SK-N-SH (cell line): ENCODE measurements around the gene DGKK. TPM values are rescaled to one million over a fixed set of nuclear protein-coding genes. Genes with fewer than 3 reads are reported as not detected.

Source experiments
- CTCF ChIA-PET: fragments of 300-600, 350-600 bp; formaldehyde crosslinking; extraction: SDS; loops from one replicate; lab custom pipeline; 2021; lab: Yijun Ruan, JAX
- POLR2A ChIA-PET: fragments of 350-600 bp; sonication (Branson Sonifier 250); formaldehyde crosslinking; extraction: SDS; loops from one replicate; lab custom pipeline; 2020; ENCODE audit warnings: antibody characterized with exemption, inconsistent platforms; lab: Yijun Ruan, JAX
- DNase-seq: peaks from one replicate; pipeline ENCODE4 v3.0.0; 2012
- H2AFZ ChIP-seq: fragments of 200-600 bp; sonication (generic); 2 replicates; pipeline ENCODE4 v1.8.1; 2016; ENCODE audit warnings: antibody characterized with exemption, mild to moderate bottlenecking, low read depth
- H3F3A ChIP-seq: fragments of 200-600 bp; sonication (generic); replicated peaks from 2 replicates; pipeline ENCODE3; 2016; ENCODE audit warnings: antibody characterized with exemption, mild to moderate bottlenecking; ENCODE audit not compliant: insufficient read depth
- H3K27ac ChIP-seq, 2 experiments: fragments of 200-500 bp in 1 of 2; fragments of 200-600 bp in 1 of 2; sonication (Bioruptor generic) in 1 of 2; sonication (generic), shearing (Covaris generic) in 1 of 2; 2 replicates each; pipeline versions ENCODE4 v1.5.1 to v1.6.1; 2014 to 2016; ENCODE audit warnings: low read depth in 2 of 2, inconsistent platforms in 1 of 2, low read length in 1 of 2, mild to moderate bottlenecking in 1 of 2, mixed read lengths in 1 of 2
- H3K27me3 ChIP-seq: fragments of 200-600 bp; sonication (generic), shearing (Covaris generic); 2 replicates; pipeline ENCODE4 v1.6.1; 2016; ENCODE audit warnings: mixed run types; ENCODE audit not compliant: insufficient read depth
- H3K36me3 ChIP-seq, 2 experiments: fragments of 200-500 bp in 1 of 2; fragments of 200-600 bp in 1 of 2; sonication (Bioruptor generic) in 1 of 2; sonication (generic) in 1 of 2; replicated peaks in 1 of 2; 2 replicates each; pipeline versions ENCODE3 to v1.5.1; 2014 to 2016; ENCODE audit warnings: low read length in 1 of 2, mild to moderate bottlenecking in 1 of 2; ENCODE audit not compliant: insufficient read depth in 2 of 2, control insufficient read depth in 1 of 2
- H3K4me1 ChIP-seq, 2 experiments: fragments of 200-500 bp in 1 of 2; fragments of 200-600 bp in 1 of 2; sonication (Bioruptor generic) in 1 of 2; sonication (generic), shearing (Covaris generic) in 1 of 2; 2 replicates each; pipeline versions ENCODE4 v1.5.1 to v1.6.1; 2014 to 2016; ENCODE audit warnings: low read depth in 1 of 2, low read length in 1 of 2, mixed run types in 1 of 2; ENCODE audit not compliant: insufficient read depth in 2 of 2, control insufficient read depth in 1 of 2
- H3K4me2 ChIP-seq: fragments of 200-600 bp; sonication (generic), shearing (Covaris generic); 2 replicates; pipeline ENCODE4 v1.6.1; 2017; ENCODE audit warnings: mixed run types
- H3K4me3 ChIP-seq, 2 experiments: fragments of 200-500 bp in 1 of 2; fragments of 200-600 bp in 1 of 2; sonication (Bioruptor generic) in 1 of 2; sonication (generic), shearing (Covaris generic) in 1 of 2; 2 replicates each; pipeline versions ENCODE4 v1.5.1 to v1.8.1; 2014 to 2016; ENCODE audit warnings: low read depth in 2 of 2, inconsistent platforms in 1 of 2, low read length in 1 of 2, mild to moderate bottlenecking in 1 of 2, mixed read lengths in 1 of 2, moderate library complexity in 1 of 2
- H3K79me2 ChIP-seq: fragments of 200-600 bp; sonication (generic); 2 replicates; pipeline ENCODE4 v1.8.1; 2017; ENCODE audit warnings: mild to moderate bottlenecking; ENCODE audit not compliant: insufficient read depth
- H3K9ac ChIP-seq: fragments of 200-600 bp; sonication (generic); 2 replicates; pipeline ENCODE4 v1.6.1; 2017; ENCODE audit warnings: mixed run types
- H3K9me2 ChIP-seq: fragments of 200-600 bp; sonication (generic); 2 replicates; pipeline ENCODE4 v1.6.1; 2017; ENCODE audit warnings: mixed run types
- H3K9me3 ChIP-seq: fragments of 200-600 bp; sonication (generic); 2 replicates; pipeline ENCODE4 v1.6.1; 2017; ENCODE audit warnings: mixed run types, mild to moderate bottlenecking, moderate library complexity
- H4K20me1 ChIP-seq: fragments of 200-600 bp; sonication (generic); 2 replicates; pipeline ENCODE4 v1.6.1; 2017; ENCODE audit warnings: mild to moderate bottlenecking, mixed run types; ENCODE audit not compliant: insufficient read depth
- ELF1 ChIP-seq: IDR thresholded peaks from 2 replicates; pipeline ENCODE4 v1.4.0; 2012
- EP300 ChIP-seq, 2 experiments: IDR thresholded peaks; 2 replicates each; pipeline versions ENCODE4 v1.4.0 to v1.6.1; 2012; ENCODE audit warnings: borderline replicate concordance in 1 of 2, low read depth in 1 of 2, low read length in 1 of 2
- EZH2phosphoT487 ChIP-seq: fragments of 200-600 bp; sonication (generic); IDR thresholded peaks from 2 replicates; pipeline ENCODE4 v1.6.1; 2017; ENCODE audit warnings: low read depth, mixed run types, mild to moderate bottlenecking, antibody characterized with exemption, moderate library complexity, borderline replicate concordance
- FOSL2 ChIP-seq: IDR thresholded peaks from 2 replicates; pipeline ENCODE4 v1.4.0; 2012; ENCODE audit warnings: low read depth, mild to moderate bottlenecking, moderate library complexity, borderline replicate concordance
- FOXJ3 ChIP-seq: sonication (generic); formaldehyde crosslinking; IDR thresholded peaks from 2 replicates; pipeline ENCODE4 v1.5.1; 2020; ENCODE audit warnings: mild to moderate bottlenecking, missing genetic modification reagents
- FOXM1 ChIP-seq: IDR thresholded peaks from 2 replicates; pipeline ENCODE4 v1.4.0; 2012; ENCODE audit warnings: low read depth, mild to moderate bottlenecking
- GABPA ChIP-seq: IDR thresholded peaks from 2 replicates; pipeline ENCODE4 v1.4.0; 2012; ENCODE audit warnings: low read depth, mild to moderate bottlenecking
- JUND ChIP-seq: IDR thresholded peaks from 2 replicates; pipeline ENCODE4 v1.4.0; 2012
- MXI1 ChIP-seq: IDR thresholded peaks from 2 replicates; pipeline ENCODE4 v1.6.1; 2012; ENCODE audit warnings: mild to moderate bottlenecking, low read depth, low read length, improper control_type of control experiment
- NFIC ChIP-seq: IDR thresholded peaks from 2 replicates; pipeline ENCODE4 v1.4.0; 2012; ENCODE audit warnings: borderline replicate concordance
- PBX3 ChIP-seq: IDR thresholded peaks from 2 replicates; pipeline ENCODE4; 2012
- POLR2AphosphoS5 ChIP-seq: IDR thresholded peaks from 2 replicates; pipeline ENCODE4 v1.6.1; 2012; ENCODE audit warnings: low read depth, low read length
- RAD21 ChIP-seq: IDR thresholded peaks from 2 replicates; pipeline ENCODE4 v1.6.1; 2012; ENCODE audit warnings: mild to moderate bottlenecking, low read length
- RCOR1 ChIP-seq: fragments of 150-350 bp; IDR thresholded peaks from 2 replicates; pipeline ENCODE4 v1.6.1; 2017; ENCODE audit warnings: antibody characterized with exemption, low read length
- RFX5 ChIP-seq: IDR thresholded peaks from 2 replicates; pipeline ENCODE4 v1.6.1; 2012; ENCODE audit warnings: mild to moderate bottlenecking, improper control_type of control experiment, low read length
- RXRA ChIP-seq: IDR thresholded peaks from 2 replicates; pipeline ENCODE4 v1.4.0; 2012; ENCODE audit warnings: low read depth, mild to moderate bottlenecking, borderline replicate concordance
- SMC3 ChIP-seq: IDR thresholded peaks from 2 replicates; pipeline ENCODE4 v1.6.1; 2012; ENCODE audit warnings: low read depth, low read length, improper control_type of control experiment
- TAF1 ChIP-seq: IDR thresholded peaks from 2 replicates; pipeline ENCODE4 v1.6.1; 2012; ENCODE audit warnings: low read depth, mild to moderate bottlenecking, low read length, moderate library complexity, borderline replicate concordance
- TCF12 ChIP-seq: IDR thresholded peaks from 2 replicates; pipeline ENCODE4 v1.4.0; 2012
- TEAD4 ChIP-seq: IDR thresholded peaks from 2 replicates; pipeline ENCODE4 v1.4.0; 2012; ENCODE audit warnings: mild to moderate bottlenecking, borderline replicate concordance; ENCODE audit not compliant: insufficient read depth
- USF2 ChIP-seq: fragments of 150-350 bp; IDR thresholded peaks from 2 replicates; pipeline ENCODE4 v1.6.1; 2017; ENCODE audit warnings: antibody characterized with exemption, low read length, low read depth, borderline replicate concordance
- WGBS: methylation state at CpG from one replicate; pipeline ENCODE4 v1.1.6; 2017; ENCODE audit warnings: low lambda C conversion rate; 5-methylcytosine and 5-hydroxymethylcytosine counted together
- polyA plus RNA-seq, 3 experiments: library from polyadenylated mRNA; depleted of rRNA; stranded (reverse); fragments of >200 nt; gene quantifications; 2 replicates each; pipeline ENCODE4 v1.2.3, GENCODE V29; 2012

Gene DGKK
- polyA plus RNA-seq, 1 of the 3 experiments (the other 2 are of a cell fraction), result 0.02 TPM

GRCh38 chrX:50432829-50433289 is 37.8 kb downstream of the DGKK start:
- Histone ChIP-seq H3K4me1 (no peaks in the 10 kb centered on the region; a peak in 1 of 4 replicates), H3F3A (no peaks in the 10 kb centered on the region), H3K9ac (no peak overlapping the region), H3K27me3 (no peaks in the 10 kb centered on the region; the same call in 1 of the 2 replicates), H3K9me3 (no peaks in the 10 kb centered on the region), H3K79me2 (no peaks in the 10 kb centered on the region), H3K9me2 (no peaks in the 10 kb centered on the region), H3K36me3 (no peaks in the 10 kb centered on the region), H3K4me2 (no peak overlapping the region), H3K4me3 (no peak overlapping the region), H3K27ac (no peak overlapping the region), H2AFZ (no peak overlapping the region), H4K20me1 (no peaks in the 10 kb centered on the region)
- DNase-seq, result no peak
- TF ChIP-seq ELF1 (no peak), FOSL2 (no peak), RXRA (no peak), GABPA (no peak), JUND (no peak), TAF1 (no peak), USF2 (no peak)
- POLR2A ChIA-PET, result no interaction called here
- 28% methylated on average over 3 of the region's 3 CpGs for WGBS
- CTCF ChIA-PET, result no interaction called here

- Histone ChIP-seq H3K4me1 (no peaks in the 10 kb centered on the region; a peak in 1 of 4 replicates), H3K79me2 (no peaks in the 10 kb centered on the region), H3K9ac (no peak overlapping the region), H3K36me3 (no peaks in the 10 kb centered on the region), H4K20me1 (no peaks in the 10 kb centered on the region), H3K27ac (no peak overlapping the region), H3K4me2 (no peak overlapping the region), H3F3A (no peaks in the 10 kb centered on the region), H3K9me2 (0 out of 2 replicates have a peak, but pooled peaks cover 4% of the 10 kb centered on the region), H3K27me3 (no peaks in the 10 kb centered on the region; the same call in 1 of the 2 replicates), H2AFZ (no peak overlapping the region), H3K4me3 (no peak overlapping the region), H3K9me3 (no peaks in the 10 kb centered on the region)
- WGBS, result 38% methylated on average over 2 of the region's 3 CpGs
- no peak for DNase-seq
- CTCF ChIA-PET, result no interaction called here
- TF ChIP-seq EZH2phosphoT487 (no peak), JUND (no peak), TAF1 (no peak), RCOR1 (no peak), RFX5 (no peak), FOXJ3 (CRISPR knock-in tag) (no peak), NFIC (no peak), PBX3 (no peak), SMC3 (no peak), EP300 (IDR thresholded peaks at IDR 0.05; ENCODE audit: borderline replicate concordance in 1 of 2, low read depth in 1 of 2, low read length in 1 of 2) (no peak), TEAD4 (no peak), RAD21 (no peak), TCF12 (no peak), MXI1 (no peak), FOXM1 (no peak), POLR2AphosphoS5 (no peak), GABPA (no peak), ELF1 (no peak), RXRA (no peak)
- POLR2A ChIA-PET, result no interaction called here
Measured at GRCh38 chrX:50431623-50432022, 39.0 kb downstream of the DGKK start.
